ENCODE data around the gene PAX2.

Gene PAX2

GRCh38 chr10:100837300-100837699, 91.9 kb downstream of the PAX2 start:
- no peak overlapping the region for H3K27ac ChIP-seq
- TF ChIP-seq CTCF (conservative IDR thresholded peaks at IDR 0.05; ENCODE audit: low read depth), result no peak
- no peak for DNase-seq (ENCODE audit: low spot score)
- POLR2A ChIA-PET (ENCODE audit: low non-redundant PET), result no interaction called here
- CTCF ChIA-PET, result no interaction called here

GRCh38 chr10:100838986-100839385, 93.6 kb downstream of the PAX2 start:
- no peak for TF ChIP-seq CTCF (conservative IDR thresholded peaks at IDR 0.05; ENCODE audit: low read depth)
- ChIA-PET CTCF (interaction anchor here (0.6 kb wide), 1 partner anchor 14 kb away, joined by 9 read pairs; no protein-coding TSS in a partner anchor), POLR2A (ENCODE audit: low non-redundant PET) (no interaction called here)
- DNase-seq (ENCODE audit: low spot score), result no peak
- no peak overlapping the region for H3K27ac ChIP-seq

- ChIA-PET CTCF (interaction anchor here (0.6 to 1.9 kb wide), 2 partner anchors 8 to 37 kb away, joined by 3 to 4 read pairs; no protein-coding TSS in a partner anchor), POLR2A (ENCODE audit: low non-redundant PET) (no interaction called here)
Measured at GRCh38 chr10:100841528-100841927, 96.1 kb downstream of the PAX2 start.

GRCh38 chr10:100847440-100847839, 102.1 kb downstream of the PAX2 start:
- CTCF ChIA-PET, result no interaction called here
- POLR2A ChIA-PET (ENCODE audit: low non-redundant PET), result no interaction called here

More at GRCh38 chr10:100841528-100841927, 96.1 kb downstream of the PAX2 start:
- no peak for TF ChIP-seq CTCF (conservative IDR thresholded peaks at IDR 0.05; ENCODE audit: low read depth)
- DNase-seq (ENCODE audit: low spot score), result no peak
- no peak overlapping the region for H3K27ac ChIP-seq

GRCh38 chr10:100848770-100849169, 103.4 kb downstream of the PAX2 start:
- DNase-seq (ENCODE audit: low spot score), result no peak
- no peak overlapping the region for H3K27ac ChIP-seq
- TF ChIP-seq CTCF (conservative IDR thresholded peaks at IDR 0.05; ENCODE audit: low read depth), result no peak
- POLR2A ChIA-PET (ENCODE audit: low non-redundant PET), result no interaction called here
- CTCF ChIA-PET, result interaction anchor here (0.6 to 1.0 kb wide), 4 partner anchors 9 to 313 kb away, joined by 3 to 5 read pairs (median 3); partner anchors contain the start of gene HIF1AN

More at GRCh38 chr10:100847440-100847839, 102.1 kb downstream of the PAX2 start:
- H3K27ac ChIP-seq, result no peak overlapping the region
- peak; percentile 45 for DNase-seq (ENCODE audit: low spot score)
- TF ChIP-seq CTCF (conservative IDR thresholded peaks at IDR 0.05; ENCODE audit: low read depth), result no peak

- POLR2A ChIA-PET (ENCODE audit: low non-redundant PET), result no interaction called here
- H3K27ac ChIP-seq, result no peak overlapping the region
- DNase-seq (ENCODE audit: low spot score), result no peak
- CTCF ChIA-PET, result interaction anchor here (0.6 kb wide), 1 partner anchor 235 kb away, joined by 5 read pairs; no protein-coding TSS in a partner anchor
- no peak for TF ChIP-seq CTCF (conservative IDR thresholded peaks at IDR 0.05; ENCODE audit: low read depth)
Measured at GRCh38 chr10:100858261-100858660, 112.9 kb downstream of the PAX2 start.
